Hematopoietic multipotent progenitor cell treated with erythropoietin and hydrocortisone succinate and interleukin-3 and kit ligand, for 8 days (in vitro differentiated cells): ENCODE data around the gene GLA.

ENCODE experiments used
- DNase-seq: peaks from one replicate; pipeline ENCODE4 v3.0.0-alpha.2; 2015

The GLA gene

GRCh38 chrX:101348452-101349192 lies 59.1 kb downstream of the GLA start, which contains the start of gene TIMM8A:
TSS of gene TIMM8A (minus strand) at chrX:101348742. CDS start at chrX:101348664, 78 bp downstream.
- DNase-seq = peak; percentile 82

GRCh38 chrX:101347859-101348451 lies 59.8 kb downstream of the GLA start:
- no peak for DNase-seq
